CD4-positive, alpha-beta T cell treated with Interleukin-21 for 1 hour (primary cell): ENCODE data around the gene MARCHF11.

Experiments
- DNase-seq: peaks from one replicate; pipeline ENCODE4 v3.0.0-alpha.2; 2020

MARCHF11 gene

DNA sequence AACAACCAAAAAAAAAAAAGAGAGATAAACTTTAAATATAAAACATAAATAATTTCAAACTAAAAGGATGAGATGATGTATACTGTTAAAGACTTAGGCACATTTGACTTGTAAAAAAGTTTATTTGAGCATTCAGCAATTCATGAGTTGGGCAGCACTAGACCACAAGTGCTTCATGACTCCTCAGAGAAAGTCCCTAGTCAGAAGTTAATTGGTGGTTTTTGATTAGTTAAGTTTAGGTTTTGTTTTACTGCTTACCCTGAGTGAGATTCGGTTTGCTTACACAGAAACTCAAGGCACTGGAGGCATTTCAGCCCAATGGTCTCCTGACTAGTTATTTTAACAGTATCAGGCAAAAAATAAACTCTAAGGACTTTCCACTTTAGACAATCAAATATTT, 129.2 kb downstream of the MARCHF11 start:
- DNase-seq: no peak

DNA sequence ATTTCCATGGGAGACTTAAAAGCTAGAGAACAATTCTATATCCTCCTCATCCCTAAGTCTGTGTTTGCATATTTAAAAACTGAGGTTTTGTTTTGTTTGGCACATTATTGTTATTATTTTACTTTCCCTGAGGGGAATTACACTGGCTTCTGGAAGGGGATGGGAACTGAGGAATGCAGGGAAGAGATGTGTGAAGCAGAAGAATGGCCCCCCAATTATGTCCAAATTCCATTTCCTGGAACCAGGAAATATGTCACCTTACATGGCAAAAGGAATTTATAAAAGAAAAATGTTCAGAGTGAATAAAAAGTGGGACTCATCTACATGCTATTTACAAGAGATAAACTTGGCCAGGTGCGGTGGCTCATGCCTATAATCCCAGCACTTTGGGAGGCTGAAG, 129.8 kb downstream of the MARCHF11 start:
- no peak for DNase-seq

DNA sequence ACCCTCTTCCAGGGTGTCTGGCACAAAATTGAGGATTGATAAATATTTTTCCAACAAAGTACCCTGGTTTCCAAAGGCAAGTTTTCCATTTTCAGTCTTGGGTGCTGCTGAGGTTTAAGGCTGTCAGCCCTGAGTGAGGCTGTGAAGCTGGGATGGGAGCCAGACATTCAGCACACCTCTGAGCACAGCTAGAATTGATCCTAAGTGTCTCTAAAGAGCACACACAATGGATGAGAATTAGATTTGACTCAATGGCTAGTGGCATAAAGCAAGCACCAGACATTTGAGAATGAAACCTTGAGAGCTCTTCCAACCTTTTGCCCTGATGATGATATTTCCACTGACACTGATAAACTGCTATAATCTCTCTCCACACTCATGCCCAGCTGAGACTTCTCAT, 131.5 kb downstream of the MARCHF11 start:
- DNase-seq: no peak

DNA sequence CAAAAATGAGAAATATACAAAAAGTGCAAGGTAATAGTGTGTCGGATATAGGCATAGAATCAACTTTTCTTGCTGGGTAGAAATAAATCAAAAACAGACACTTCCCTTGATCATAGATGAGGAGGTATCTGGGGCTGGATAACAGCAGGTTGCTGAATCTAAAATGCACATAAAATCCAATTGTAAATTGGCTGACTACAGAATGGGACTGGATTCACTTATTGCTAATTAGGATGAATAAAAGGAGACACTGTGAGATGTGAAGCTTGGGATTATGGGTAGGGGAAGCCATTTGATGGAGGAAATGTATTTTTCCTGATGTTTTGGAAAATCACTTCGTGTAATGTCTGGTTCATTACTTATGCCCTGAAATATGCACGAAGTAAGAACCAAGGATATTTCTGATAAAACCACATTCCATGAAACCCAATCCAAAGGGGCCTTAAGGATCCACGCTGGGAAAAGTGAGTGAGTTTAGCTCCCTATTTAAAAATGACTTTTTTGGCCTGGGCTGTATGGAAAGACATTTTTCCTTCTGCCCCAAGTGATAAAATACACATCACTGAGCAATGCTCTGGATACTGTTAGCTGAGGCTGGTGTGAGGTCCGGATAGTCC, 136.1 kb downstream of the MARCHF11 start:
- no peak for DNase-seq

DNA sequence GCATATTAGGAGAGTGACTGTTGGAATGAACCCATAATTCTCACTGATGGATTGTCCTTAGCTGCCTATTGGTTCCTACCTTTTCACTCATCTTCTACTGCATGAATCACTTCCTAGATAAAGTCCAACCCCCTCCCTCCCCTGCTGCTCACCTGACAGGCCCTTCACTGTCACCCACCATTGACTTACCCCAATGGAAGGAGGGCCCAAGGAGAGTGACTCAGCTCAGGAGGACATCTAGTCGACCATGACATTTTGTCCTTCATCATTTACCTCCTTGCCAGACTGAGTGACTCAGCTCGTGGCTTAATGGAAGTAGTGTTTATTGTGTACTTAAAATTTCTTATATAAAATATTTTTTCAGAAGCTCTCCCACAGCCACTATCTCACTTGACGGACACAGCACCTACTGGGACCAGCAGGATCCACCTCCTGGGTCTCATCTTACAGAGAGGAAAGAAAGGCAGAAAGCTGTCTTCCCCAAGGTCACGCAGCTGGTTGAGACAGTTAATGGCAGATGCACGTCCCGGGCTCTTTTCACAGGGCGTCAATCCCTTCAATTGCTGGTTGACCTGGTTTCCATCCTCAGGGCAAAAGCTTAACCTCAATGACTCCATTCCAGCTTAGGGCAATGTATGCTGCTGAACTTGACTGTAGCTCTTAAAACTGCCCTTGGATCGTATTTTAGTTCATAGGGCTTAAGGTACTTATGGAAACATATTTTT, 142.3 kb downstream of the MARCHF11 start:
- no peak for DNase-seq

DNA sequence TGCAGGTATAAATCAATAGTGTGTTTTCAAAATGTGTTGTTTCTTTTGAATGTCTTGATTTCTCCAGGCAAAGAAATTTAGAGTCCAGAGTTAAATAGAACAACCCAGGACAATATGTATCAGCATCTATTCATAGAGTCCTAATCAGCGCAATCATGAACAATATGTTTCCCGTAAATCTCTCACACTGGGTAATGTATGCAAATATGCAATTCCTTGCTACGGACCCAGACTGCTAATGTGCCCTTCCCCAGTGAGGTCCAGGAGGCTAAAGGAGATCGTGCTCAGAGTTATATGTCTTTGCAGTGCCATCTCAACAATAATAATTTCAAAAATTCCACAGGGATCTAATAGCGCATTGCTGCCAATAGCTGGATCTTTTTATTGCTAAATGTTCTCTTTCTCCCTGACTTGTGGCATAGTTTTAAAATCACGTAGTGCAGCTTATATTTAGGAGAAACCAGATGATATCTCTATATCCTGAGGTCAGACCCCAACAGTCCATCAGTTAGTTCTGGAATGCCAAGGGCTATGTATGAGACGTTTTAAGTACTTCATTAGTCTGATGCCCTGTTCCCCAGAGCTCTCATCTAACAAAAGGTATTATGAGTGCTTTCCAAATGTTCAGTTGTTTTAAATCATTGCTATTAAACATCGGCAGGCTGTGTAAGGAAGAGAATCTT, 145.1 kb downstream of the MARCHF11 start:
- DNase-seq: no peak

DNA sequence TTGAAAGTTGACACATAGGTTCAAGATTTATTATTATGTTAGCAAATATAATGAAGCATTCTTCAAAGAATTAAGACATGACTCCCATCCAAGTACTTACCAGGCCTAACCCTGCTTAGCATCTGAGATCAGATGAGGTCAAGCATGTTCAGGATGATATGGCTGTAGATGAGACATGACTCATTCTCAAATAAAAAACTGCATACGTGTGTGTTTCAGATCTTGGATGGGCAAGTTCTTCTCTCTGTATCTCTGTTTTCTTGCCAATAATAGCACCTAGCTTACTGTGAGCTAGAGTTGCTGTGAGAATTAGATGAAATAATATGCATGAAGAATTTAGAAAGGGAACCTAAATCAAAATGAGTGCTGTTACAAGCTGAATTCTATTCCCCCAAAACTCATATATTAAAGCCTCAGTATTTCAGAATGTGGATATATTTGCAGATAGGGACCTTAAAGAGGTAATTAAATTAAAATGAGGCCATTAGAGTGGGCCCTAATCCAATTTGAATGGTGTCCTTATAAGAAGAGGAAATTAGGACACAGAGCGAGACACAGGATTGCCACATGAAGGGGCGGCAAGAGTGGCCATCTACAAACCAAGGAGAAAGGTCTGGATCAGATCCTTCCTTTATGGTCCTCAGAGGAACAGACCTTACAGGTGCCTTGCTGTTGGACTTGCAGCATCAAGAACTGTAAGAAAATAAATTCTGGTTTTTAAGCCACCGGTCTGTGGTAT, 146.2 kb downstream of the MARCHF11 start:
- no peak for DNase-seq

DNA sequence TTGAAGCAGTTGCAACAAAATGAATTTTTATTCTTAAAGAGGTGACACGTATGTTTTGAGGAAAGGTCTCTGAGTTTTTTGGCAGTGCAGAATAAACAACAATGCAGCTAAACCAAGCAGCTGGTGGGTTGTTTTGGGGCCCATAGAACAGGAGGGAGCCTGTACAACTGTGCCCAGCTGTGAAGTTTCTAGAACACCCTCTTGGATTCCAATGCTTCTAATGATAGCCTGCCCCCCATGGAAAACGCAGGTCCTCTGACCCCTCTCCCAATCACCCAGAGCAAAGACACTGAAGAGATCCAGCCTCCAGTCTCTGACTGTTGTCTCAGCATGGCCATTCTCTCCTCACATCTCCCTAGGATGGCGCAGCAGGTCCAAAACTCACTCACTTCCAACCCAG, 150.9 kb downstream of the MARCHF11 start:
- no peak for DNase-seq

DNA sequence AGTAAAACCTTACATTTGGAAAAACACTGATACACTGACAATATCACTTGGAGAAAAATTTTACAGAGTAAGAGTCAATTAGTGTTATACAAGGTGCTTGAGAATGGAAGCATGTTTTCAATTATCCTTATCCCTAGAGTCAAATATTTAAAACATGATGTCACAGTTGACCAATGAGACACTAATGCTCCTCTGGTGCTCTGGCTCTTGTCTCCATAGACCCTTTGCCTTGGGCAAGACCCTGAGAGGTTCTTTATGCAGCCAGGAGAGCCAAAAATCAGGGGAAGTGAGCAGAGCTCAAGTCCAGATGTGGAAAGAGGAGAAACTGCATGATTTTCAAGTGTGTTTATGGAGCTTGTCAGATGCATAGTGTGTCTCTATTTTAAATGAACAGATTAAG, 153.9 kb downstream of the MARCHF11 start:
- DNase-seq: no peak

DNA sequence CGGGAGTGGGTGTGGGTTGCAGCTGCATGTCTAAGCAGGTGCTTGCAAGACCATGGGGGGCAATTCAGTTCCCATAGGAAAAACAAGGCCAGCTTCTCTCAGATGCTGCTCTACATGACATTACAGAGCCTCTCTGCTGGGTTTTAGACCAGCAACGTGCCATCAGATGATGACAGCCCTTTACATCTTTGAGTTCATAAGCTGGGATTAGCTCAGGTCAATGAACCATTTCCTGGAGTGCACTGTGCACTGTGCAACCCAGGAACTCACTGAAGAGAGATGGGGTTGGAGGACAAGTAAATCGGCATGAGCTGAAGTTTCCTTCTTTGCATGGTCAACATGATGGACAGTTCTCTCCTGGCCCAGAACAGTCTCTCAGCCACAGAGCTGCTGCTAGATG, 160.6 kb downstream of the MARCHF11 start:
- no peak for DNase-seq

DNA sequence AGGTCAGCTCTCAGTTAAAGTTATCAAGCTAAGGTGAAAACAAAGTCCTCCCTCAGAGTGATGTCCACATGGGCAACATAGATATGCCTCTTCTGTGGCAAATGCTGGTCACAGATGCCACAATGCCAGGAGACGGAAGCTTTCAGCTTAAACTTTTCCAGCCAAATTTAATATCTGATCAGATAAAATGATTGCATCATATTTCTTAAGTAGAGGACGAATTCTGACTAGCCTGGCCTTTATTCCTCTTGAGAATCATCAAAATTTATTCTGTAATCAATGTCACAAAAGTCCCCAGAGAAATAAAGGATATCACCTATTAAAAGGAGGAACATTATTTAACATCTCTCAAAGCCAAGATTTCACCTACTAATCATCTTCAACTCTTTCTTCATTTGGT, 161.9 kb downstream of the MARCHF11 start:
- DNase-seq: no peak
